ENCODE results near the gene PPP4R4. TPM values are rescaled to one million over a fixed set of nuclear protein-coding genes. Genes with fewer than 3 reads are reported as not detected.

The PPP4R4 gene
- total RNA-seq, 3 donors from 2014 or later (not counting 1 experiment from before 2014, with no cell fraction given): 0.52 to 0.58 TPM; not detected in 1

- intact Hi-C loops (cut with micrococcal nuclease): no loop called here
- Mint-ChIP-seq H3K36me3 (no peaks in the 10 kb centered on the region), H3K4me3 (no peak overlapping the region), H3K27ac (no peak overlapping the region), H3K9me3 (no peaks in the 10 kb centered on the region), H3K4me1 (no peaks in the 10 kb centered on the region), H3K27me3 (ENCODE audit: low read depth in 2 of 2) (peaks cover 0 to 4% of the 10 kb centered on the region in 2 donors)
- no peak for ATAC-seq
- Histone ChIP-seq H3K27me3 (ENCODE audit: control insufficient read depth, insufficient read depth, low read length) (no peaks in the 10 kb centered on the region), H3K27ac (ENCODE audit: low read length) (no peak overlapping the region), H3K9me3 (ENCODE audit: control insufficient read depth, insufficient read depth, low read length) (no peaks in the 10 kb centered on the region), H3K4me3 (ENCODE audit: low read length) (no peak overlapping the region), H3K36me3 (ENCODE audit: control insufficient read depth, insufficient read depth, low read length) (no peaks in the 10 kb centered on the region), H3K4me1 (ENCODE audit: control insufficient read depth, insufficient read depth, low read length) (no peaks in the 10 kb centered on the region)
- no peak for DNase-seq
- no peak for TF ChIP-seq CTCF (IDR thresholded peaks at IDR 0.05)
- 98% methylated on average over 3 of the region's 3 CpGs for WGBS (ENCODE audit: insufficient coverage)
Observed at GRCh38 chr14:94143239-94143638, 30.9 kb upstream of the PPP4R4 start.

GRCh38 chr14:94143711-94144110, 30.4 kb upstream of the PPP4R4 start:
- DNase-seq: no peak
- no peak for ATAC-seq
- Histone ChIP-seq H3K9me3 (ENCODE audit: control insufficient read depth, insufficient read depth, low read length) (no peaks in the 10 kb centered on the region), H3K4me3 (ENCODE audit: low read length) (no peak overlapping the region), H3K27me3 (ENCODE audit: control insufficient read depth, insufficient read depth, low read length) (no peaks in the 10 kb centered on the region), H3K27ac (ENCODE audit: low read length) (no peak overlapping the region), H3K4me1 (ENCODE audit: control insufficient read depth, insufficient read depth, low read length) (no peaks in the 10 kb centered on the region), H3K36me3 (ENCODE audit: control insufficient read depth, insufficient read depth, low read length) (no peaks in the 10 kb centered on the region)
- H3K27ac Mint-ChIP-seq: no peak overlapping the region
- TF ChIP-seq CTCF (IDR thresholded peaks at IDR 0.05): no peak
- H3K9me3 Mint-ChIP-seq: no peaks in the 10 kb centered on the region
- intact Hi-C loops (cut with micrococcal nuclease): no loop called here
- 91% methylated on average over 4 of the region's 4 CpGs for WGBS (ENCODE audit: insufficient coverage)
- no peaks in the 10 kb centered on the region for H3K36me3 Mint-ChIP-seq
- no peak overlapping the region for H3K4me3 Mint-ChIP-seq
- peaks cover 0 to 3% of the 10 kb centered on the region in 2 donors for H3K27me3 Mint-ChIP-seq (ENCODE audit: low read depth in 2 of 2)
- no peaks in the 10 kb centered on the region for H3K4me1 Mint-ChIP-seq

- Histone ChIP-seq H3K36me3 (ENCODE audit: control insufficient read depth, insufficient read depth, low read length) (no peaks in the 10 kb centered on the region), H3K27ac (ENCODE audit: low read length) (no peak overlapping the region), H3K27me3 (ENCODE audit: control insufficient read depth, insufficient read depth, low read length) (no peaks in the 10 kb centered on the region), H3K9me3 (ENCODE audit: control insufficient read depth, insufficient read depth, low read length) (no peaks in the 10 kb centered on the region), H3K4me1 (ENCODE audit: control insufficient read depth, insufficient read depth, low read length) (no peaks in the 10 kb centered on the region), H3K4me3 (ENCODE audit: low read length) (no peak overlapping the region)
- no peak overlapping the region for H3K27ac Mint-ChIP-seq
- no peak for TF ChIP-seq CTCF (IDR thresholded peaks at IDR 0.05)
- intact Hi-C loops (cut with micrococcal nuclease): no loop called here
- H3K4me3 Mint-ChIP-seq: no peak overlapping the region
- ATAC-seq (no peak), DNase-seq (no peak)
- H3K9me3 Mint-ChIP-seq: no peaks in the 10 kb centered on the region
- peaks cover 4 to 6% of the 10 kb centered on the region in 2 donors for H3K27me3 Mint-ChIP-seq (ENCODE audit: low read depth in 2 of 2)
- WGBS (ENCODE audit: insufficient coverage): 89% methylated on average over 1 of the region's 1 CpG
- no peaks in the 10 kb centered on the region for H3K4me1 Mint-ChIP-seq
- no peaks in the 10 kb centered on the region for H3K36me3 Mint-ChIP-seq
Observed at GRCh38 chr14:94144765-94145164, 29.4 kb upstream of the PPP4R4 start.

GRCh38 chr14:94145902-94146527, 28.1 kb upstream of the PPP4R4 start:
- Histone ChIP-seq H3K27ac (ENCODE audit: low read length) (no peak overlapping the region), H3K9me3 (ENCODE audit: control insufficient read depth, insufficient read depth, low read length) (no peaks in the 10 kb centered on the region), H3K4me1 (ENCODE audit: control insufficient read depth, insufficient read depth, low read length) (no peaks in the 10 kb centered on the region), H3K4me3 (ENCODE audit: low read length) (no peak overlapping the region), H3K36me3 (ENCODE audit: control insufficient read depth, insufficient read depth, low read length) (no peaks in the 10 kb centered on the region), H3K27me3 (ENCODE audit: control insufficient read depth, insufficient read depth, low read length) (no peaks in the 10 kb centered on the region)
- Mint-ChIP-seq H3K4me1 (no peaks in the 10 kb centered on the region), H3K36me3 (no peaks in the 10 kb centered on the region), H3K4me3 (no peak overlapping the region), H3K27ac (no peak overlapping the region), H3K27me3 (ENCODE audit: low read depth in 2 of 2) (peaks cover 6 to 8% of the 10 kb centered on the region in 2 donors), H3K9me3 (no peaks in the 10 kb centered on the region)
- no peak for TF ChIP-seq CTCF (IDR thresholded peaks at IDR 0.05)
- 82% methylated on average over 4 of the region's 6 CpGs for WGBS (ENCODE audit: insufficient coverage)
- DNase-seq: no peak
- ATAC-seq: no peak
- intact Hi-C loops (cut with micrococcal nuclease): no loop called here
